ENCODE results near the gene ETV3.

Gene ETV3

GRCh38 chr1:157095091-157095490 is 43.1 kb downstream of the ETV3 start:
- Histone ChIP-seq H3K4me3 (ENCODE audit: low read depth in 1 of 2, low read length in 1 of 2) (no peak overlapping the region), H3K4me1 (ENCODE audit: control insufficient read depth in 1 of 2, insufficient read depth in 1 of 2, low read depth in 1 of 2, low read length in 1 of 2) (no peaks in the 10 kb centered on the region), H3K27me3 (no peaks in the 10 kb centered on the region), H3K27ac (no peak overlapping the region), H3K36me3 (no peaks in the 10 kb centered on the region), H3K9me3 (no peaks in the 10 kb centered on the region)
- TF ChIP-seq, protein P1, sequence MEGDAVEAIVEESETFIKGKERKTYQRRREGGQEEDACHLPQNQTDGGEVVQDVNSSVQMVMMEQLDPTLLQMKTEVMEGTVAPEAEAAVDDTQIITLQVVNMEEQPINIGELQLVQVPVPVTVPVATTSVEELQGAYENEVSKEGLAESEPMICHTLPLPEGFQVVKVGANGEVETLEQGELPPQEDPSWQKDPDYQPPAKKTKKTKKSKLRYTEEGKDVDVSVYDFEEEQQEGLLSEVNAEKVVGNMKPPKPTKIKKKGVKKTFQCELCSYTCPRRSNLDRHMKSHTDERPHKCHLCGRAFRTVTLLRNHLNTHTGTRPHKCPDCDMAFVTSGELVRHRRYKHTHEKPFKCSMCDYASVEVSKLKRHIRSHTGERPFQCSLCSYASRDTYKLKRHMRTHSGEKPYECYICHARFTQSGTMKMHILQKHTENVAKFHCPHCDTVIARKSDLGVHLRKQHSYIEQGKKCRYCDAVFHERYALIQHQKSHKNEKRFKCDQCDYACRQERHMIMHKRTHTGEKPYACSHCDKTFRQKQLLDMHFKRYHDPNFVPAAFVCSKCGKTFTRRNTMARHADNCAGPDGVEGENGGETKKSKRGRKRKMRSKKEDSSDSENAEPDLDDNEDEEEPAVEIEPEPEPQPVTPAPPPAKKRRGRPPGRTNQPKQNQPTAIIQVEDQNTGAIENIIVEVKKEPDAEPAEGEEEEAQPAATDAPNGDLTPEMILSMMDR (IDR thresholded peaks at IDR 0.05) = no peak

DNA sequence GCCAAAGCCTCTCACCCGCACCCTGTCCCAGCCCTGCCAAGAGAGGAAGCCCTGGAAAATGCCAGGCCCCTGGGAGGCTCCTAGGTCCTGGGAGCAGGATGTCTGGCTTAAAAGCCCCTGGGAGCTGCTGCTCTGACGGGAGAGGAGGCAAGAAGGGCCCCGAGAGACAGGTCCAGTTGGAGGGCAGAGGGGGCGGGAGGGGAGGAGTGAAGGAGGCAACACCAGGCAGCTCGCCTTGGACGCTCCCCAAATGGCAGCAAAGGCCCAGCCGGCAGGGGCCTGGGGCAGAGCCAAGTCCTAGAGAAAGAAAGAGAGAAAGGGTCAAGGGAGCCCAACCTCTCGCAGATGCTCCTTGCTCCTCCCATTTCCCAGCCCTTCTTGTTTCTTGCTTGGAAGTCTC is 45.4 kb downstream of the ETV3 start:
- Histone ChIP-seq H3K27ac (no peak overlapping the region), H3K4me3 (ENCODE audit: low read depth in 1 of 2, low read length in 1 of 2) (no peak overlapping the region), H3K4me1 (ENCODE audit: control insufficient read depth in 1 of 2, insufficient read depth in 1 of 2, low read depth in 1 of 2, low read length in 1 of 2) (no peaks in the 10 kb centered on the region), H3K36me3 (no peaks in the 10 kb centered on the region), H3K9me3 (no peaks in the 10 kb centered on the region), H3K27me3 (no peaks in the 10 kb centered on the region)
- TF ChIP-seq, protein P1 (IDR thresholded peaks at IDR 0.05) = no peak

DNA sequence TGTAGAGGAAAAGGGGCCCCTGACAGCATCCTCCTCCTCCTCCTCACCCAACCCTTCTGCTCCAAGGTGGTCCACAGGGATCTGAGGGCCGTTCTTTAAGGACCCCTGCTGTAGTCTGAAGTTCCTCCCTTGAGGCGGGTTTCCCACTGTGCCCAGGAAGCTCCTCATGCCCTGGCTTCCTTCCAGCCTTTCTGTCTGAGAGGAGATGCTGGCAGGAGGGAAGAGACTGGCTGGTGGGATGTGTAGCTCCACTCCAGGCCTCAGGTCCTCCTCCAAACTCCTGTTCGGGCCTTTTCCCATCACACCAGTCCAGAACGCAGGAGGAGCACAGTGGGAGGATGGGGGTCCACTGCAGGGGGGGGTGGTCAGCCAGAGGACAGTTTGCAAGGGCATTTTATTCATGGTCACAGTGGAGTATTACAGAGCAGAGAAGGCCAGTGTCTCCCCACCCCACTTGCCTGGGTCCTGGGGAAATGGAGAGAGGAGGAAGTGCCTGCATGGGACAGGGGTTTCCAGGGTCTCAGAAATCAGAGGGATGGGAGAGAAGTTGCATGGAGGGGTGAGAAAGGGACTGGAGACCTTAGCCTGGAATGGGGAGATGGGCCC is 46.4 kb downstream of the ETV3 start:
- H3K27ac ChIP-seq = no peak overlapping the region
- TF ChIP-seq, protein P1 (IDR thresholded peaks at IDR 0.05) = no peak

GRCh38 chr1:157091186-157091585 is 47.0 kb downstream of the ETV3 start:
- TF ChIP-seq, protein P1 (IDR thresholded peaks at IDR 0.05) = no peak
- Histone ChIP-seq H3K27ac (no peak overlapping the region), H3K9me3 (no peaks in the 10 kb centered on the region), H3K4me1 (ENCODE audit: control insufficient read depth in 1 of 2, insufficient read depth in 1 of 2, low read depth in 1 of 2, low read length in 1 of 2) (no peaks in the 10 kb centered on the region), H3K4me3 (ENCODE audit: low read depth in 1 of 2, low read length in 1 of 2) (no peak overlapping the region), H3K27me3 (no peaks in the 10 kb centered on the region), H3K36me3 (no peaks in the 10 kb centered on the region)

More for the DNA sequence above, 46.4 kb downstream of the ETV3 start:
- Histone ChIP-seq H3K27me3 (no peaks in the 10 kb centered on the region), H3K9me3 (no peaks in the 10 kb centered on the region), H3K4me1 (ENCODE audit: control insufficient read depth in 1 of 2, insufficient read depth in 1 of 2, low read depth in 1 of 2, low read length in 1 of 2) (no peaks in the 10 kb centered on the region), H3K4me3 (ENCODE audit: low read depth in 1 of 2, low read length in 1 of 2) (no peak overlapping the region), H3K36me3 (no peaks in the 10 kb centered on the region)

GRCh38 chr1:157090771-157091170 is 47.4 kb downstream of the ETV3 start:
- no peaks in the 10 kb centered on the region for H3K27me3 ChIP-seq
- TF ChIP-seq, protein P1 (IDR thresholded peaks at IDR 0.05) = no peak
- H3K4me1 ChIP-seq (ENCODE audit: control insufficient read depth in 1 of 2, insufficient read depth in 1 of 2, low read depth in 1 of 2, low read length in 1 of 2) = no peaks in the 10 kb centered on the region
- no peak overlapping the region for H3K27ac ChIP-seq
- no peaks in the 10 kb centered on the region for H3K36me3 ChIP-seq
- H3K4me3 ChIP-seq (ENCODE audit: low read depth in 1 of 2, low read length in 1 of 2) = no peak overlapping the region
- H3K9me3 ChIP-seq = no peaks in the 10 kb centered on the region

Data from neutrophil (primary cell).